Parathyroid adenoma (tissue), 2 donors: ENCODE results near the gene RPS6KA4.
"Not testable (repeated sequence)": the region's sequence is repeated elsewhere in the genome, so short reads cannot be mapped to it uniquely, and the experiment has no call there.

ENCODE experiments used
- H2AFZ ChIP-seq: fragments of 300-600 bp; sonication (generic); one replicate; pipeline ENCODE4 v1.7.0; 2017; ENCODE audit warnings: antibody characterized with exemption, mild to moderate bottlenecking
- H3K27ac ChIP-seq: fragments of 300-600 bp; sonication (generic); one replicate; pipeline ENCODE4 v1.7.0; 2017
- H3K27me3 ChIP-seq: fragments of 300-600 bp; sonication (generic); one replicate; pipeline ENCODE4 v1.7.0; 2017; ENCODE audit warnings: low read length; ENCODE audit not compliant: control insufficient read depth, insufficient read depth
- H3K36me3 ChIP-seq: fragments of 300-600 bp; sonication (generic); one replicate; pipeline ENCODE4 v1.7.0; 2017; ENCODE audit warnings: low read length; ENCODE audit not compliant: control insufficient read depth, insufficient read depth
- H3K4me1 ChIP-seq: fragments of 300-600 bp; sonication (generic); one replicate; pipeline ENCODE4 v1.7.0; 2017; ENCODE audit warnings: control low read depth
- H3K4me2 ChIP-seq: fragments of 300-600 bp; sonication (generic); one replicate; pipeline ENCODE4 v1.7.0; 2017; ENCODE audit warnings: low read length
- H3K4me3 ChIP-seq: fragments of 300-600 bp; sonication (generic); one replicate; pipeline ENCODE4 v1.7.0; 2017; ENCODE audit warnings: low read depth, low read length
- H3K79me2 ChIP-seq: fragments of 300-600 bp; sonication (generic); one replicate; pipeline ENCODE4 v1.7.0; 2017; ENCODE audit warnings: control low read depth
- H3K9ac ChIP-seq: fragments of 300-600 bp; sonication (generic); one replicate; pipeline ENCODE4 v1.7.0; 2017; ENCODE audit warnings: mild to moderate bottlenecking
- H3K9me3 ChIP-seq: fragments of 300-600 bp; sonication (generic); one replicate; pipeline ENCODE4 v1.7.0; 2017; ENCODE audit warnings: low read length; ENCODE audit not compliant: control insufficient read depth
- CTCF ChIP-seq: fragments of 300-600 bp; sonication (generic); IDR thresholded peaks from one replicate; pipeline ENCODE4 v1.7.0; 2017; ENCODE audit warnings: antibody characterized with exemption, mild to moderate bottlenecking
- donor health status: primary hyperparathyroidism.

The RPS6KA4 gene

GRCh38 chr11:64415996-64416728, 57.2 kb downstream of the RPS6KA4 start:
- no peak overlapping the region for H2AFZ ChIP-seq
- H3K4me2 ChIP-seq: no peak overlapping the region
- no peaks in the 10 kb centered on the region for H3K9me3 ChIP-seq
- no peaks in the 10 kb centered on the region for H3K27me3 ChIP-seq
- no peak overlapping the region for H3K9ac ChIP-seq
- no peak overlapping the region for H3K4me3 ChIP-seq
- H3K4me1 ChIP-seq: no peaks in the 10 kb centered on the region
- H3K79me2 ChIP-seq: no peaks in the 10 kb centered on the region
- no peak overlapping the region for H3K27ac ChIP-seq
- TF ChIP-seq CTCF: no peak
- no peaks in the 10 kb centered on the region for H3K36me3 ChIP-seq

GRCh38 chr11:64418233-64418632, 59.3 kb downstream of the RPS6KA4 start:
- not testable (repeated sequence) for H3K4me3 ChIP-seq, H3K9ac ChIP-seq, H2AFZ ChIP-seq, H3K27me3 ChIP-seq, H3K27ac ChIP-seq, H3K9me3 ChIP-seq, H3K4me1 ChIP-seq, H3K79me2 ChIP-seq, H3K36me3 ChIP-seq, H3K4me2 ChIP-seq

- H3K4me3 ChIP-seq: no peak overlapping the region
- H3K9me3 ChIP-seq: no peaks in the 10 kb centered on the region
- TF ChIP-seq CTCF: no peak
- H2AFZ ChIP-seq: no peak overlapping the region
- H3K36me3 ChIP-seq: no peaks in the 10 kb centered on the region
- no peak overlapping the region for H3K9ac ChIP-seq
- H3K4me2 ChIP-seq: no peak overlapping the region
- no peak overlapping the region for H3K27ac ChIP-seq
- no peaks in the 10 kb centered on the region for H3K4me1 ChIP-seq
- H3K79me2 ChIP-seq: no peaks in the 10 kb centered on the region
- no peaks in the 10 kb centered on the region for H3K27me3 ChIP-seq
These were observed 60.4 kb downstream of the RPS6KA4 start for GRCh38 chr11:64419257-64419790.

- H3K9me3 ChIP-seq: no peaks in the 10 kb centered on the region
- no peaks in the 10 kb centered on the region for H3K79me2 ChIP-seq
- no peak overlapping the region for H2AFZ ChIP-seq
- no peak overlapping the region for H3K4me3 ChIP-seq
- TF ChIP-seq CTCF: no peak
- H3K27ac ChIP-seq: no peak overlapping the region
- no peak overlapping the region for H3K4me2 ChIP-seq
- H3K9ac ChIP-seq: no peak overlapping the region
- no peaks in the 10 kb centered on the region for H3K36me3 ChIP-seq
- H3K27me3 ChIP-seq: no peaks in the 10 kb centered on the region
- no peaks in the 10 kb centered on the region for H3K4me1 ChIP-seq
These were observed 61.0 kb downstream of the RPS6KA4 start for GRCh38 chr11:64419818-64420485.
